ENCODE measurements around the gene ADPRS.

ADPRS gene

DNA sequence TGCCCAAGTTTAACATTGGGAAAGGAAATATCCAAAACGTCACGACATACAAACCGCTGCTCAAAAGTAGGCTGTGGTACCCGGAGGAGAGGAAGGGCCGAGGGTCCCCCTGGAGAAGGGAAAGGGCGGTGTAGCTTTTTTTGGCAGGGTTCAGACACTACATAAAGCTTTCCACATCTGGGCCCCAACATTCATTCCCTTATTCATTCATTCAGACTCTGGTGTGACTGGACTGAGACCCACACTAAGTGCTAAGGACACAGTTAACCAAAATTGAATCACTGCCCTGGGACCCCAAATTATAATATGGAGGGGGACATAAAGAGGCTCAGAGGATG, 46.6 kb downstream of the ADPRS start:
- DNase-seq = no peak

GRCh38 chr1:36135796-36136195, 47.1 kb downstream of the ADPRS start:
- DNase-seq = no peak

- no peak for DNase-seq
Observed at GRCh38 chr1:36136535-36136934, 47.8 kb downstream of the ADPRS start.

- peak in 1 of 2 experiments; percentile 40 for DNase-seq
Observed at GRCh38 chr1:36137226-36137625, 48.5 kb downstream of the ADPRS start.

GRCh38 chr1:36137776-36138175, 49.1 kb downstream of the ADPRS start:
- DNase-seq = peak; percentile 93 to 99

DNA sequence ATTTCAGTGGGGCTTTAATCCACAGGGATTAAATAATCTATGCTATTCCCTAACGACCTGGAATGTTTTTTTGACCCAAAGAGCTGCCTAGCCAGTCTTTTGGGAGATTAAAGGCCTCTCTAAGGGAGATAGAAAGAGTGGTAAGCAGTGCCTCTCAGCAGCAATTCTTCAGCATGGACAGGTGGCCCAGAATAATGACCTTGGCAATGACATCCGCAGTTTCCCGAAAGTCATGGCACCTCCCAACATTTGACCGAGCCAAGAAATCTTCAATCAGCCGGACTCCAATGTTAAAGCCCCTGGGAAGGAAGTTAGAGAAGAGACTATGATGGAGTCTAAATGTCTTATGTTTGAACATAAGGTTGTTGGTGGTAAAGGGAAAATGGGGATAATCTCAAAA, 50.8 kb downstream of the ADPRS start:
- no peak for DNase-seq

- DNase-seq = no peak
Observed at GRCh38 chr1:36142121-36142520, 53.4 kb downstream of the ADPRS start.

DNA sequence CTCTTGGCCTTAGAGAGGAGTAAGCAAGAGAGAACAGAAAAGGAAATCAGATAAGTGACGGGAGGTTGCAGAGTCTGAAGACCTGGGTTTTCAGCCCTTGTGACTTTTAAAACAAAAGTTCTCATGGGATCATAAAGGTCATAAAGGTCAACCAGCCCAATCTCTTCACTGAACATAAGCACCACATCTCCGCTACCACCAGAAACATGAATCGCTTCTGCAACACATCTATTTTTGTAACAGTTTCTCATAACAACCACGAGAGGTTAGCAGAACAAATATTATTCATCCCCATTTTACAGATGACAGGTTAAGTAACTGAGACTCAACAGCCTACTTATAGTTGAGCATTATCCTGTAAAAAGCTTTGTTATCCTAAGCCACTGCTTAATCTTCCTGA, 54.7 kb downstream of the ADPRS start:
- DNase-seq = no peak
